ENCODE measurements around the gene ZNHIT1. TPM values are rescaled to one million over a fixed set of nuclear protein-coding genes. Genes with fewer than 3 reads are reported as not detected.
A peak's percentile ranks its signal among the peaks of the same experiment; 100 is the strongest.

The ZNHIT1 gene
- polyA plus RNA-seq, 6 donors from 2014 or later: 43.9 to 67.5 (median 52.4) TPM

DNA sequence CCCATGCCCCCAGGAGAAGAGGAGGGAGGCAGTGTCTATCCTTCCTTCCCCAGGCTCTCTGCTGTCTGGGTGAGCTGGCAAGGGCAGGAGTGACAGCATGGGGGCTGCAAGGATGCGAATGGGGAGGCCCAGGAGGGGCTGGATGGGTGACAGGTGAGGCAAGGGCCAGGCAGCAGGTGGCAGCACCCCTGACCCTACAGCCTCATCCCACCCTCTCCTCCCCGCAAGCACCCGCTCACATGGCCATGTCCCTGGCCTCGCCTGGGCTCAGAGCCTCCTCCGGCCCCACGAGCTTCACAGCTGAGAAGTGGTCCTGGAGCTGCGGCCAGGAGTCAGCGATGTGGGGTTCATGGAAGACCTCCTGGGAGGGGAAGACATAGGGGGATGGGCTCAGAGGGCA lies 6.0 kb upstream of the ZNHIT1 start:
- Mint-ChIP-seq H3K9me3 (no peaks in the 10 kb centered on the region), H3K36me3 (peaks cover 0 to 6% of the 10 kb centered on the region in 2 donors), H3K27ac (no peak overlapping the region), H3K4me1 (peaks cover 8 to 13% (median 13%) of the 10 kb centered on the region in 3 donors), H3K27me3 (no peaks in the 10 kb centered on the region), H3K4me3 (peak overlapping the region in 1 of 8 donors; percentile 45)
- DNase-seq (no peak), ATAC-seq (ENCODE audit: low read depth in 2 of 2) (no peak)

DNA sequence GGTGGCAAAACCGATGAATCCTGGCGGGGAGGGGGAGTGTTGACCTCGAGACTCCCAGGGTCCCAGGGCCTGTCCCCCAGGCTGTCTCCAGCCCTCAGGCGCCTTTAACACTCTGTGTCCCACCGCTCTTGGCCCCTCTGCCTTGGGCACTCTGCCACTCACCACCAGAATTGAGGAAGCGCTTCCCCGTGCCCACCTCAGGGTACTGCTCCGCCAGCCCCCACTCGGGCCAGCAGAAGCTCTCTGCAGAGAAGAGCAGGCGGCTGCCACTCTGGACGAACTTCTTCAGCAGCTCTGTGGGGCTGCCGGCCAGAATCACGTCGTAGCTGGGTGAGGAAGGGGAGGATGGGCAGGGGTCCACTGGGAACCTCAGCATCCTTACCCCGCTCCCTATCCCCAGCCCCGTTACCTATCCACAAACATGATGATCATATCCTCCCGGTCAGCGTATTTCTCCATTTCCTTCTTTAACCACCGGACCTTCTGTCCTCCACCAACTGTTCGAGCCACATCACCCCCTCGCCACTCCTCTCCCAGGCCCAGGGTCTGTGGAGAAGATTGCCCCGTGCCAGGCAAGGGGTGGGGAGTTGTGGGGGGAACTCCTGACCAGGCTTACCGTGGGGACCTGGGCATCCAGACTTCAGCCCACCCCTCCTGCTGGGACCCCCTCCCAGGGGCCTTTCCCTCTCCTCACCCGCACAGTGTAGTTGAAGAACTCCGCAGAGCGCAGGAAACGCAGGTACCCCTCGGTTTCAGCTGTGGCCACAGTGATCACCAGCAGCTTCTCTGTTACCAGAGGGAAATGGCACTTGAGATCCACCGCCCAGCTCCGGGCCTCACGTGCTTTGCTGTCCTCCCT lies 1.7 kb upstream of the ZNHIT1 start:
- no peak for DNase-seq
- no peaks in the 10 kb centered on the region for H3K9me3 Mint-ChIP-seq
- no peaks in the 10 kb centered on the region for H3K27me3 Mint-ChIP-seq
- H3K4me3 Mint-ChIP-seq: peak overlapping the region; percentile 82 to 98 (median 96)
- no peak for ATAC-seq (ENCODE audit: low read depth in 2 of 2)
- H3K36me3 Mint-ChIP-seq: no peaks in the 10 kb centered on the region
- peak overlapping the region; percentile 53 to 93 (median 66) for H3K27ac Mint-ChIP-seq
- peaks cover 26 to 41% (median 33%) of the 10 kb centered on the region in 3 donors for H3K4me1 Mint-ChIP-seq

GRCh38 chr7:101216860-101217387 lies 1.0 kb upstream of the ZNHIT1 start:
- no peak for DNase-seq
- ATAC-seq (ENCODE audit: low read depth in 2 of 2): no peak
- Mint-ChIP-seq H3K27ac (peak overlapping the region; percentile 26 to 93 (median 60)), H3K4me1 (peaks cover 32 to 45% (median 40%) of the 10 kb centered on the region in 3 donors), H3K9me3 (no peaks in the 10 kb centered on the region), H3K36me3 (peaks cover 0 to 2% of the 10 kb centered on the region in 2 donors), H3K4me3 (peak overlapping the region; percentile 94 to 98 (median 96)), H3K27me3 (no peaks in the 10 kb centered on the region)

DNA sequence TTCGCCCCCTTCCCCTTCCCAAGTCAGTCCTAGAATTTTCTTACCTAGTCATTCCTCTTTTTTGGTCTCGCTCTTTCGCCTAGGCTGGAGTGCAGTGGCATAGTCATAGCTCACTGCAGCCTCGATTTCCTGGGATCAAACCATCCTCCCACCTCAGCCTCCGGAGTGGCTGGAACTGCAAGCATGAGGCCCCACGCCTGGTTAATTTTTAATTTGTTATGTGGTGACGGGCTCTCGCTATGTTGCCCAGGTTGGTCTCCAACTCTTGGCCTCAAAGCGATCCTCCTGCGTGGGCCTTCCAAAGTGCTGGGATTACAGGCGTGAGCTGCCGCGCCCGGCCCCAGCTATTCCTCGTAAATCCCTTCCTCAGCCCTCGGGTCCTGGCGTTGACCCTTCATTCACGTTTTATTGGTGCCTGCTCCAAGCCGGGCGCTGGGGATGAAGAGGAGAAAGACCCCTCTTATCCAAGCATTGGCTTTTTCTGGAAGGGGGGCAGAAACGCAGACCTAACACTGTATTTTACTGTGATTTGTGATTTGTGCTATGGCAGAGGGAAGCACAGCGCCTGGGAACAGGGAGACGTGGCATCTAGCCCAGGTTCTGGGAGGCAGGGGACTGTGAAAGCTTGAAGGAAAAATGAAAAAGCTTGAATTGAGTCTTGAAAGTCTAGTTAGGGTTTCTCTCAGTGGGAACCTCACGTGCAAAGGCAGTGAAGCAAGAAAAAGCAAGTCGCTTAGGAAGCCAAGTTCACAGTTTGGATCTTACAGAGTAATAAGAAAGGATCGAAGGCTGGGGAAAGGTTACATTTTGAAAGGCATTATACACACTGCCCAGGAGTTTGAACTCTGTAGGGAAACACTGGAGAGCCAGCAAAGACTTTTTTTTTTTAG lies 516 bp downstream of the ZNHIT1 start:
- ATAC-seq (ENCODE audit: low read depth in 2 of 2): no peak
- Mint-ChIP-seq H3K27ac (peak overlapping the region; percentile 88 to 96 (median 93)), H3K27me3 (no peaks in the 10 kb centered on the region), H3K4me3 (peak overlapping the region; percentile 94 to 98 (median 96)), H3K36me3 (peaks cover 0 to 9% of the 10 kb centered on the region in 2 donors), H3K4me1 (peaks cover 36 to 45% (median 45%) of the 10 kb centered on the region in 3 donors), H3K9me3 (no peaks in the 10 kb centered on the region)
- DNase-seq: no peak

- Mint-ChIP-seq H3K27me3 (no peaks in the 10 kb centered on the region), H3K36me3 (peaks cover 0 to 17% of the 10 kb centered on the region in 2 donors), H3K4me3 (peak overlapping the region in 4 of 8 donors; percentile 16 to 96 (median 22)), H3K27ac (no peak overlapping the region), H3K4me1 (peaks cover 36 to 49% (median 47%) of the 10 kb centered on the region in 3 donors), H3K9me3 (no peaks in the 10 kb centered on the region)
- ATAC-seq (ENCODE audit: low read depth in 2 of 2) (no peak), DNase-seq (no peak)
Measured at GRCh38 chr7:101220295-101220694, 2.3 kb downstream of the ZNHIT1 start.

- Mint-ChIP-seq H3K4me1 (peaks cover 29 to 36% (median 34%) of the 10 kb centered on the region in 3 donors), H3K27ac (peak overlapping the region in 1 of 6 donors; percentile 47), H3K36me3 (peaks cover 0 to 17% of the 10 kb centered on the region in 2 donors)
Measured at GRCh38 chr7:101222275-101222830, 4.4 kb downstream of the ZNHIT1 start.

DNA sequence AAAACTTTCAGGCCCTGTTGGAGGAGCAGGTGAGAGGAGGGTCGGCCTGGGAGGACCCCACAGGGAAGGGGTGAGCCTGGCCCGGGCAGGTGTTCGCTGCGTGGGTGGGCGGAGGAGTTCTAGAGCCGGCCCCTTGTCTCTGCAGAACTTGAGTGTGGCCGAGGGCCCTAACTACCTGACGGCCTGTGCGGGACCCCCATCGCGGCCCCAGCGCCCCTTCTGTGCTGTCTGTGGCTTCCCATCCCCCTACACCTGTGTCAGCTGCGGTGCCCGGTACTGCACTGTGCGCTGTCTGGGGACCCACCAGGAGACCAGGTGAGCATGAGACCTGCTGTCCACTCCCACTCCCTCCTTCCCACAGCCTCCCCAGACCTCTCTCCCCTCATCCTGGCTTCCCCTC lies 5.6 kb downstream of the ZNHIT1 start:
- peaks cover 0 to 17% of the 10 kb centered on the region in 2 donors for H3K36me3 Mint-ChIP-seq
- H3K27me3 Mint-ChIP-seq: no peaks in the 10 kb centered on the region
- H3K4me1 Mint-ChIP-seq: peaks cover 21 to 29% (median 24%) of the 10 kb centered on the region in 3 donors
- peak overlapping the region in 2 of 8 donors; percentile 15 to 47 for H3K4me3 Mint-ChIP-seq
- DNase-seq (no peak), ATAC-seq (ENCODE audit: low read depth in 2 of 2) (no peak)
- H3K9me3 Mint-ChIP-seq: no peaks in the 10 kb centered on the region
- no peak overlapping the region for H3K27ac Mint-ChIP-seq

More at GRCh38 chr7:101222275-101222830, 4.4 kb downstream of the ZNHIT1 start:
- H3K4me3 Mint-ChIP-seq: no peak overlapping the region
- no peaks in the 10 kb centered on the region for H3K27me3 Mint-ChIP-seq
- H3K9me3 Mint-ChIP-seq: no peaks in the 10 kb centered on the region
- DNase-seq: no peak
- ATAC-seq (ENCODE audit: low read depth in 2 of 2): no peak

DNA sequence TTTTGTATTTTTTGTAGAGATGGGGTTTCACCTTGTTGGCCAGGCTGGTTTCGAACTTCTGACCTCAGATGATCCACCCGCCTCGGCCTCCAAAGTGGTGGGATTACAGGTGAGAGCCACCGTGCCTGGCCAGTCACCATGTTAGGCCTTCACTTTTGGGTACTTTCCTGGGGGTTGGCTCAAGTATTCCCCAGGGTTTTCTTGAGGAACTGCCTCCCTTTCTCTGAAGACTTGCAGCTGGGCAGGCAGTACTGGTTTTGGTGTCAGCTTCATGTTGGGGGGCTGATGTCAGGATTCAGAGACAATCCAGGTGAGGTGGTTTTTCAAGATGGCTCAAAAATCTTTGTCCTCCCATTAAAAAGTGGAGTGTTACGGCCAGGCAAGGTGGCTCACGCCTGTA lies 7.7 kb downstream of the ZNHIT1 start:
- no peaks in the 10 kb centered on the region for H3K9me3 Mint-ChIP-seq
- H3K36me3 Mint-ChIP-seq: peaks cover 0 to 17% of the 10 kb centered on the region in 2 donors
- H3K4me3 Mint-ChIP-seq: no peak overlapping the region
- ATAC-seq (ENCODE audit: low read depth in 2 of 2) (no peak), DNase-seq (no peak)
- H3K4me1 Mint-ChIP-seq: peaks cover 14 to 18% (median 14%) of the 10 kb centered on the region in 3 donors
- H3K27me3 Mint-ChIP-seq: no peaks in the 10 kb centered on the region
- H3K27ac Mint-ChIP-seq: no peak overlapping the region

- H3K36me3 Mint-ChIP-seq: peaks cover 0 to 17% of the 10 kb centered on the region in 2 donors
- no peak overlapping the region for H3K4me3 Mint-ChIP-seq
- peaks cover 5 to 12% (median 11%) of the 10 kb centered on the region in 3 donors for H3K4me1 Mint-ChIP-seq
- ATAC-seq (ENCODE audit: low read depth in 2 of 2) (no peak), DNase-seq (no peak)
- H3K27me3 Mint-ChIP-seq: no peaks in the 10 kb centered on the region
- H3K9me3 Mint-ChIP-seq: no peaks in the 10 kb centered on the region
- H3K27ac Mint-ChIP-seq: peak overlapping the region in 1 of 6 donors; percentile 15
Measured at GRCh38 chr7:101226721-101227120, 8.8 kb downstream of the ZNHIT1 start.

- DNase-seq: no peak
- Mint-ChIP-seq H3K27ac (peak overlapping the region in 1 of 6 donors; percentile 62), H3K36me3 (no peaks in the 10 kb centered on the region), H3K4me1 (peaks cover 0 to 9% (median 5%) of the 10 kb centered on the region in 3 donors), H3K9me3 (no peaks in the 10 kb centered on the region), H3K27me3 (no peaks in the 10 kb centered on the region), H3K4me3 (no peak overlapping the region)
- ATAC-seq (ENCODE audit: low read depth in 2 of 2): no peak
Measured at GRCh38 chr7:101231644-101232043, 13.7 kb downstream of the ZNHIT1 start.

DNA sequence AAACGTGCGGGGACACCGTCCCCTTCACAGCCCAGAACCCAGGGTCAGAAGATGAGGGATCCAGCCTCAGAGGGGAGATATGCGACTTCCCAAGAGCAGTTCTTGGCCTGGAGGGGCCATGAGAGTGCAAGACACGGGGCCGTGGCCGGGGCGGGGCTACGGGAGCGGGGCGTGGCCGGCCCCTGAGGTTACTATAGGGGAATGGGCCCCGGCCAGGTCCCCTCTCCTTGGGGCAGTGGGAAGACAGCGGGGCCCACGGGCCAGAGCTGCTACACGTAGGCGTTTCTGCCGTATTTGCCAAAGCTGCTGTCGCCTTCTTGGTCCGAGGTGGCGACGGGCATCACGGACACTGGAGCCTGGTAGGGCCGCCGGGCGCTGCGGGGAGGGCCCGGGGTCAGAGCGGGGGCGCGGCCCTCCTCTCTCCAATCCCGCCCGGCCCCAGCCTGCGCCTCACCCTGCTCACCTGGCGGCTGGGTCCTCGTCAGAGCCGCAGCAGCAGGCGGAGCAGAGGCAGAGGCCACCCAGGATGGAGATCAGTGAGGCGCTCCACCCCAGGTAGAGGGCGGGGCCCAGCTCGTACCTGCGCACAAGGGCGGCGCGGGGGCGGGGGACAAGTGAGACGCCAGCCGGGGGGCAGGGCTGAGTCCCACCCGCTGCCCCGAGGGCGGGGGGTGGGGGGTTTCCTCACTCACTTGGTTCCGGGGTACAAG lies 14.3 kb downstream of the ZNHIT1 start:
- peaks cover 0 to 9% (median 5%) of the 10 kb centered on the region in 3 donors for H3K4me1 Mint-ChIP-seq
- no peak for DNase-seq
- ATAC-seq (ENCODE audit: low read depth in 2 of 2): no peak
- peak overlapping the region in 1 of 6 donors; percentile 47 for H3K27ac Mint-ChIP-seq
- H3K4me3 Mint-ChIP-seq: no peak overlapping the region
- H3K36me3 Mint-ChIP-seq: no peaks in the 10 kb centered on the region
- no peaks in the 10 kb centered on the region for H3K27me3 Mint-ChIP-seq
- H3K9me3 Mint-ChIP-seq: no peaks in the 10 kb centered on the region

GRCh38 chr7:101233907-101234547 lies 16.1 kb downstream of the ZNHIT1 start:
- Mint-ChIP-seq H3K4me3 (no peak overlapping the region), H3K36me3 (no peaks in the 10 kb centered on the region), H3K4me1 (peaks cover 0 to 14% (median 10%) of the 10 kb centered on the region in 3 donors), H3K27me3 (no peaks in the 10 kb centered on the region), H3K27ac (peak overlapping the region in 1 of 6 donors; percentile 33), H3K9me3 (no peaks in the 10 kb centered on the region)
- ATAC-seq (ENCODE audit: low read depth in 2 of 2): no peak
- DNase-seq: no peak
